ENCODE measurements around the gene FOXC1.

FOXC1 gene

GRCh38 chr6:1629316-1629715, 19.6 kb downstream of the FOXC1 start:
- ChIA-PET CTCF (interaction anchor here (2.0 kb wide), 1 partner anchor 33 kb away, joined by 6 read pairs; no protein-coding TSS in a partner anchor), POLR2A (no interaction called here)
- no peak for DNase-seq (ENCODE audit: extremely low spot score)
- no peak for TF ChIP-seq CTCF (IDR thresholded peaks at IDR 0.05; ENCODE audit: control extremely low read depth, extremely low read depth, low read depth, missing control alignments)

DNA sequence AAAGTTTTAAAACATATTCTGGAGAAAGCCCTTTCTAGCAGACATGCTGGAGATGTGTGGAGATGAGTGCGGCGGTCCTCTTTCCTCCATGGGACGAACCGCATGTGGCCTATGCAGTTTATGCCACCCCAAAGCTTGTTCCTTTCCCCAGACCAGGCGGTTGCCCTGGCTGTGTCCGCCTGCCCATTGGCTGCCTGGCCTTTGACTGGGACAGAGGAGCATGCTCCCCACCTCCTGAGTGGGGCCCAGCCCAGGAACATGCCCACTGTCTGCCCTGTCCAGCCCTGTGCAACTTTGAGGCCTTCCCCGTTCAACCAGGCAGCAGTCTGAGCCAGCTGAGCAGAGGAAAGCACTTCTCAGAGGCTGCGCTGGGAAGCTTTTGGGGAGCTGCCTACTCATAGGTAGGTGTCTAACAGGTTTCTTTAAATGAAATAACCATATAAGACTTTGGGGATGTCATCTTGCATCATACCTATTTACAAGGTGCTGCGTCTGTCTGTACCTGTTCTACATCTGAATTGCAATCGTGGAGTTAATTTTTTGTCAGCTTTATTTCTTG, 20.6 kb downstream of the FOXC1 start:
- ChIA-PET CTCF (interaction anchor here (1.1 to 1.2 kb wide), 2 partner anchors 13 to 21 kb away, joined by 3 read pairs; no protein-coding TSS in a partner anchor), POLR2A (no interaction called here)
- no peak for DNase-seq (ENCODE audit: extremely low spot score)
- no peak for TF ChIP-seq CTCF (IDR thresholded peaks at IDR 0.05; ENCODE audit: control extremely low read depth, extremely low read depth, low read depth, missing control alignments)

GRCh38 chr6:1630771-1631217, 21.1 kb downstream of the FOXC1 start:
- ChIA-PET CTCF (interaction anchor here (1.1 to 1.2 kb wide), 3 partner anchors 14 to 578 kb away, joined by 3 read pairs; no protein-coding TSS in a partner anchor), POLR2A (no interaction called here)
- no peak for DNase-seq (ENCODE audit: extremely low spot score)
- no peak for TF ChIP-seq CTCF (IDR thresholded peaks at IDR 0.05; ENCODE audit: control extremely low read depth, extremely low read depth, low read depth, missing control alignments)

DNA sequence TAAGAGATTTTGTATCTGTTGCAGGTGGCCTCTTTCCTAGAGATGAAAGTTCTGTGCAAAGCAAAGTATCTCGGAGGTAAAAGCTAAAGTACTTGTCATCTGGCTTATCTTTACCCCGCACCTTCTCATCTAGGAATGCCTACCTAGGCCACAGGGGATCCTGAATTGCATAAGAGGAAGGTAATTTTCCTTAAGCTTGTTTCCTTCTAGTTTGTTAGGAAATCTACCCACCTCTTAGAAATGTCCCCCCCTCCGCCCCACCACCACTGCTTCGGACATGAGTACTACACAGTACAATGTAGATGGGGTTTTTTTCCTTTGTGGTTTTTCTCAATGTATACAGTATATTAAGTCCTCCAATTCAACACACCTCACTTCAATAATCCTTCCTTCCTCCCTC, 21.5 kb downstream of the FOXC1 start:
- ChIA-PET CTCF (interaction anchor here (1.1 kb wide), 2 partner anchors 20 to 578 kb away, joined by 3 read pairs; no protein-coding TSS in a partner anchor), POLR2A (no interaction called here)

DNA sequence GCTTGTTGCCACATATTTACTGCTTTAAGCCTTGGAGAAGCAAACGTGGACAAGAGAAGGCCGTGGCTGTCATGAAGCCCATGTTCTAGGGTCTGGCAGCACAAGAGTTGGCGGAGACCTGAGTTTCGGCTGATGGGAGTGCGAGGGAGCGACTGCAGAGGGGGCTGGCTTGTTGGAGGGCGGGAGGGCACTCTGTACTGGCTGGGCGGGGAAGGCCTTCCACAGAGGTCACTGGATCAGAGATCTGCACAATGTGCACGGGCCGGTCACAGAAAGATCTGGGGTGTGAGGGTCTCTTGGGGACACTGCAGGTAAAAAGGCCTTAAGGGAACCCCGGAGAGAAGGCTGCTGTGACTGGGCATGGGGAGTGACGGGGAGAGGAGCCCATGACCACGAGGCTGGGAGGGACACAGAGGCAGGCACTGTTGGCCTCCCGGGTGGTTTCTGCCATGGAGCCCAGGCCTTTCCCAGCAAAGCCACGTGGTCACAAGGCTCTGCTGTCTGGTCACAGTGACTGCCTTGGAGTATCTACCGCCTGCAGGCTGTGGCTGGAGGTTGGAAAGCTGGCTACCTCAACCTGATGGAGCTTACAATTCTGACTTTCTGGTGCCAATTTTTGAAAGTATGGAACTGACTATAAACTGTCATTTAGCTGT, 23.8 kb downstream of the FOXC1 start:
- CTCF ChIA-PET: interaction anchor here (1.1 to 1.3 kb wide), 2 partner anchors 9 to 37 kb away, joined by 3 to 4 read pairs; no protein-coding TSS in a partner anchor
- POLR2A ChIA-PET: no interaction called here
- no peak for TF ChIP-seq CTCF (IDR thresholded peaks at IDR 0.05; ENCODE audit: control extremely low read depth, extremely low read depth, low read depth, missing control alignments)
- no peak for DNase-seq (ENCODE audit: extremely low spot score)

More for the DNA sequence above, 21.5 kb downstream of the FOXC1 start:
- no peak for TF ChIP-seq CTCF (IDR thresholded peaks at IDR 0.05; ENCODE audit: control extremely low read depth, extremely low read depth, low read depth, missing control alignments)
- no peak for DNase-seq (ENCODE audit: extremely low spot score)

GRCh38 chr6:1634081-1634480, 24.4 kb downstream of the FOXC1 start:
- no peak for TF ChIP-seq CTCF (IDR thresholded peaks at IDR 0.05; ENCODE audit: control extremely low read depth, extremely low read depth, low read depth, missing control alignments)
- CTCF ChIA-PET: no interaction called here

More at GRCh38 chr6:1634081-1634480, 24.4 kb downstream of the FOXC1 start:
- DNase-seq (ENCODE audit: extremely low spot score): no peak
- POLR2A ChIA-PET: no interaction called here

Measured in GM10248 (cell line).